Measurements from ENCODE around the gene ZNF273. TPM values are rescaled to one million over a fixed set of nuclear protein-coding genes. Genes with fewer than 3 reads are reported as not detected.
A peak's percentile ranks its signal among the peaks of the same experiment; 100 is the strongest.

Gene ZNF273
- total and polyA plus RNA-seq, 10 donors, result 2.4 to 10.4 (median 6.1) TPM

GRCh38 chr7:64877714-64878610 lies 25.1 kb upstream of the ZNF273 start:
- Histone ChIP-seq H3K27ac (no peak overlapping the region), H3K4me1 (peaks cover 0 to 20% (median 2%) of the 10 kb centered on the region in 6 donors), H3K4me3 (peak overlapping the region in 4 of 8 donors; percentile 1 to 56 (median 20)), H3K36me3 (no peaks in the 10 kb centered on the region), H3K9me3 (peaks cover 0 to 83% (median 9%) of the 10 kb centered on the region in 8 donors), H3K27me3 (replicated peaks in 1 of 7) (peaks cover 0 to 60% (median 12%) of the 10 kb centered on the region in 7 donors)
- intact Hi-C loops (cut with DNase I; ENCODE audit: low total_unique reads), result no loop called here
- 72 to 86% (median 75%) methylated on average over 28 to 34 of the region's 34 CpGs for WGBS, 5 donors
- TF ChIP-seq CTCF (IDR thresholded peaks at IDR 0.05 in 8 of 11, conservative IDR thresholded peaks at IDR 0.05 in 3 of 11) (no peak), POLR2AphosphoS5 (IDR thresholded peaks at IDR 0.05) (no peak), POLR2A (IDR thresholded peaks at IDR 0.05) (no peak)
- DNase-seq, result no peak

- TF ChIP-seq POLR2AphosphoS5 (IDR thresholded peaks at IDR 0.05) (no peak), POLR2A (IDR thresholded peaks at IDR 0.05) (no peak), CTCF (IDR thresholded peaks at IDR 0.05 in 8 of 11, conservative IDR thresholded peaks at IDR 0.05 in 3 of 11) (no peak)
- Histone ChIP-seq H3K27ac (no peak overlapping the region), H3K27me3 (replicated peaks in 1 of 7) (peaks cover 0 to 67% (median 15%) of the 10 kb centered on the region in 7 donors), H3K4me3 (no peak overlapping the region), H3K9me3 (peaks cover 0 to 87% (median 9%) of the 10 kb centered on the region in 8 donors), H3K4me1 (peaks cover 0 to 20% (median 2%) of the 10 kb centered on the region in 6 donors), H3K36me3 (no peaks in the 10 kb centered on the region)
- 60 to 89% (median 78%) methylated on average over 5 of the region's 5 CpGs for WGBS, 5 donors
- DNase-seq, result no peak
- intact Hi-C loops (cut with DNase I; ENCODE audit: low total_unique reads), result no loop called here
These were observed 24.4 kb upstream of the ZNF273 start for GRCh38 chr7:64878684-64879083.

GRCh38 chr7:64879086-64879730 lies 23.9 kb upstream of the ZNF273 start:
- Histone ChIP-seq H3K4me3 (no peak overlapping the region), H3K9me3 (peaks cover 0 to 87% (median 9%) of the 10 kb centered on the region in 8 donors), H3K27ac (no peak overlapping the region), H3K4me1 (peaks cover 0 to 20% (median 2%) of the 10 kb centered on the region in 6 donors), H3K36me3 (no peaks in the 10 kb centered on the region), H3K27me3 (replicated peaks in 1 of 7) (peaks cover 0 to 70% (median 15%) of the 10 kb centered on the region in 7 donors)
- intact Hi-C loops (cut with DNase I; ENCODE audit: low total_unique reads), result no loop called here
- TF ChIP-seq POLR2A (IDR thresholded peaks at IDR 0.05), result no peak
- no peak for TF ChIP-seq POLR2AphosphoS5 (IDR thresholded peaks at IDR 0.05)
- TF ChIP-seq CTCF (IDR thresholded peaks at IDR 0.05 in 8 of 11, conservative IDR thresholded peaks at IDR 0.05 in 3 of 11), result no peak
- DNase-seq, result no peak
- 65 to 69% (median 66%) methylated on average over 9 of the region's 9 CpGs for WGBS, 5 donors

GRCh38 chr7:64879800-64880199 lies 23.3 kb upstream of the ZNF273 start:
- Histone ChIP-seq H3K9me3 (peaks cover 0 to 82% (median 8%) of the 10 kb centered on the region in 8 donors), H3K27ac (no peak overlapping the region), H3K4me3 (no peak overlapping the region), H3K4me1 (peaks cover 0 to 20% (median 2%) of the 10 kb centered on the region in 6 donors), H3K36me3 (no peaks in the 10 kb centered on the region), H3K27me3 (replicated peaks in 1 of 7) (peaks cover 0 to 70% (median 15%) of the 10 kb centered on the region in 7 donors)
- DNase-seq, result no peak
- no peak for TF ChIP-seq POLR2AphosphoS5 (IDR thresholded peaks at IDR 0.05)
- no peak for TF ChIP-seq CTCF (IDR thresholded peaks at IDR 0.05 in 8 of 11, conservative IDR thresholded peaks at IDR 0.05 in 3 of 11)
- TF ChIP-seq POLR2A (IDR thresholded peaks at IDR 0.05), result no peak
- 92 to 97% (median 94%) methylated on average over 16 to 17 of the region's 17 CpGs for WGBS, 5 donors
- intact Hi-C loops (cut with DNase I; ENCODE audit: low total_unique reads), result no loop called here

Data from spleen (tissue), 11 donors.